ENCODE measurements around the gene CCR1. TPM values are rescaled to one million over a fixed set of nuclear protein-coding genes. Genes with fewer than 3 reads are reported as not detected.

Gene CCR1
- total and polyA plus RNA-seq, 9 of the 15 experiments (the other 6 are each of a cell fraction or from before 2014, with no cell fraction given), result not detected

DNA sequence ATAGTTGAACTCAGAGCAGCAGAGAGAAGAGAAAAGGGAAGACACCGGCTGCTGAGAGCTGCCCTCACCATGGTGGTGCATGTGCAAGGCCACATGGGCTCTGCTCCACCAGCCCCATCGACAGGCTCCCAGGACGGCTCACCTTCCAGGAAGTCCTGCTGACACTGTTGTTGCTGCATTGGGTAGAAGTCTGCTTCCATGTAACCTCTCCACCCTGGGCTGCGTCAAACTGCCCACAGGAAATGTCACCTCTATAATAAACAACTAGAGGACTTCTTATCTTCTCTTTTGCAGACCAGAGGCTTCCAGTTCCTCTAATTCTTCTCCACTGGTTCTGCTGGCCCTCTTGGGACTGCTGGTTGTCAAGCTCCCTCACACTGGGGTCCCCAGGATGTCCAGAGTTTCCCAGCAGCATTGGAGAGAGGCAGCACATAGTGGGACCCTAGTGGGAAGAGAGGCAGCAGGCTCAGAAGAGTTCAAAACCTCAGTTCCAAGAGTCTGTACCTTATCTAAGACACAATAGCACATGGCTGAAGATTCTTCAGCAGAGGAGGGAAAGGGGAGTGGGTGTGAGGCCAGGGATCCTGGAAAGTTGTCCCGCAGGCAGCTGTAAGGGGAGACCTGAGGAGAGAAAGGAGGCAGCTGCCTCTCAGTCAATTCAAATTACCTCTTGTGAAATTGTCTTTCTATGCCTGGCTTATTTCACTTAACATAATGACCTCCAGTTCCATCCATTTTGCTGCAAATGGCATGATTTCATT lies 28.4 kb upstream of the CCR1 start (continued):
- no peak for TF ChIP-seq LARP7 (IDR thresholded peaks at IDR 0.05)
- 0 out of 2 replicates have a peak, but pooled peaks have one; percentile 9 for TF ChIP-seq ARID1B (IDR thresholded peaks at IDR 0.05)
- TF ChIP-seq ZNF444 (CRISPR knock-in tag; IDR thresholded peaks at IDR 0.05), result no peak
- no peak for TF ChIP-seq ZNF24 (IDR thresholded peaks at IDR 0.05)
- TF ChIP-seq RNF2 (IDR thresholded peaks at IDR 0.05), result peak; percentile 58; the same call in 1 of the 2 replicates
- no peak for TF ChIP-seq MYC (IDR thresholded peaks at IDR 0.05; ENCODE audit: low read depth, low read length)
- TF ChIP-seq MYC (CRISPR knock-in tag; IDR thresholded peaks at IDR 0.05; ENCODE audit: borderline replicate concordance, low read depth), result no peak
- TF ChIP-seq PYGO2 (tag; IDR thresholded peaks at IDR 0.05), result no peak
- TF ChIP-seq PTRF (tag; IDR thresholded peaks at IDR 0.05), result no peak
- TF ChIP-seq, protein P1, sequence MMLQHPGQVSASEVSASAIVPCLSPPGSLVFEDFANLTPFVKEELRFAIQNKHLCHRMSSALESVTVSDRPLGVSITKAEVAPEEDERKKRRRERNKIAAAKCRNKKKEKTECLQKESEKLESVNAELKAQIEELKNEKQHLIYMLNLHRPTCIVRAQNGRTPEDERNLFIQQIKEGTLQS (IDR thresholded peaks at IDR 0.05), result no peak
- TF ChIP-seq, protein P1 (CRISPR knock-in tag; conservative IDR thresholded peaks at IDR 0.05), result no peak
- TF ChIP-seq SETDB1 (IDR thresholded peaks at IDR 0.05; ENCODE audit: low read length), result no peak
- no peak for TF ChIP-seq GABPB2 (CRISPR knock-in tag; conservative IDR thresholded peaks at IDR 0.05)
- no peak for TF ChIP-seq ARID2 (IDR thresholded peaks at IDR 0.05)
- TF ChIP-seq L3MBTL2 (IDR thresholded peaks at IDR 0.05), result peak; percentile 34; the same call in 1 of the 2 replicates
- TF ChIP-seq NFATC3 (IDR thresholded peaks at IDR 0.05), result no peak
- TF ChIP-seq CHD4 (IDR thresholded peaks at IDR 0.05; ENCODE audit: insufficient read depth, insufficient replicate concordance, low read depth, low read length, poor library complexity, severe bottlenecking), result no peak
- peak; percentile 20; the same call in 1 of the 2 replicates for TF ChIP-seq TEAD4 (IDR thresholded peaks at IDR 0.05; ENCODE audit: low read length)
- TF ChIP-seq TEAD4 (CRISPR knock-in tag; IDR thresholded peaks at IDR 0.05; ENCODE audit: borderline replicate concordance), result no peak
- TF ChIP-seq, protein P2, sequence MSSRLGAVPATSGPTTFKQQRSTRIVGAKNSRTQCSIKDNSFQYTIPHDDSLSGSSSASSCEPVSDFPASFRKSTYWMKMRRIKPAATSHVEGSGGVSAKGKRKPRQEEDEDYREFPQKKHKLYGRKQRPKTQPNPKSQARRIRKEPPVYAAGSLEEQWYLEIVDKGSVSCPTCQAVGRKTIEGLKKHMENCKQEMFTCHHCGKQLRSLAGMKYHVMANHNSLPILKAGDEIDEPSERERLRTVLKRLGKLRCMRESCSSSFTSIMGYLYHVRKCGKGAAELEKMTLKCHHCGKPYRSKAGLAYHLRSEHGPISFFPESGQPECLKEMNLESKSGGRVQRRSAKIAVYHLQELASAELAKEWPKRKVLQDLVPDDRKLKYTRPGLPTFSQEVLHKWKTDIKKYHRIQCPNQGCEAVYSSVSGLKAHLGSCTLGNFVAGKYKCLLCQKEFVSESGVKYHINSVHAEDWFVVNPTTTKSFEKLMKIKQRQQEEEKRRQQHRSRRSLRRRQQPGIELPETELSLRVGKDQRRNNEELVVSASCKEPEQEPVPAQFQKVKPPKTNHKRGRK (tag; IDR thresholded peaks at IDR 0.05), result no peak
- peak; percentile 71; the same call in 1 of the 2 replicates for TF ChIP-seq SPI1 (IDR thresholded peaks at IDR 0.05; ENCODE audit: borderline replicate concordance, low read depth, low read length)
- TF ChIP-seq ZNF224 (CRISPR knock-in tag; IDR thresholded peaks at IDR 0.05), result no peak
- no peak for TF ChIP-seq ETV6 (IDR thresholded peaks at IDR 0.05; ENCODE audit: borderline replicate concordance in 1 of 2, low read depth in 2 of 2, low read length in 1 of 2)
- TF ChIP-seq ETV6 (CRISPR knock-in tag; IDR thresholded peaks at IDR 0.05; ENCODE audit: borderline replicate concordance), result no peak
- TF ChIP-seq CREM (IDR thresholded peaks at IDR 0.05; ENCODE audit: low read depth), result 0 out of 2 replicates have a peak, but pooled peaks have one; percentile 26
- TF ChIP-seq SIN3B (IDR thresholded peaks at IDR 0.05; ENCODE audit: low read depth), result no peak
- TF ChIP-seq DIDO1 (tag; IDR thresholded peaks at IDR 0.05; ENCODE audit: low read depth), result no peak
- no peak for TF ChIP-seq POLR2AphosphoS5 (IDR thresholded peaks at IDR 0.05; ENCODE audit: control insufficient read depth, insufficient read depth, low read depth, low read length)
- TF ChIP-seq NCOA1 (IDR thresholded peaks at IDR 0.05; ENCODE audit: low read depth), result no peak
- TF ChIP-seq TRIM28 (IDR thresholded peaks at IDR 0.05), result no peak
- no peak for TF ChIP-seq EGR1 (conservative IDR thresholded peaks at IDR 0.05)

Measured in K562 (cell line).